WTC11 (cell line): Measurements from ENCODE around the gene ZNF516. TPM values are rescaled to one million over a fixed set of nuclear protein-coding genes. Genes with fewer than 3 reads are reported as not detected.

Experiments used
- ATAC-seq: fragments of 200-7000 bp; cut with Tn5 transposase; 2 replicates; pipeline ENCODE4 v1.10.0; 2021; ENCODE audit warnings: mild to moderate bottlenecking, moderate library complexity
- CTCF ChIA-PET: fragments of 300-600 bp; sonication (Branson Sonifier 250); formaldehyde crosslinking; loops from one replicate; lab custom pipeline; 2021; ENCODE audit warnings: antibody characterized with exemption; lab: Charles Lee
- POLR2A ChIA-PET: fragments of 350-600 bp; sonication (Branson Sonifier 250); formaldehyde crosslinking; loops from one replicate; lab custom pipeline; 2021; ENCODE audit warnings: antibody characterized with exemption; lab: Charles Lee
- DNase-seq: peaks from one replicate; pipeline ENCODE4 v3.0.0; 2021; ENCODE audit warnings: low spot score
- H3K27ac Mint-ChIP-seq: 2 replicates; pipeline ENCODE4 v1.8.0; 2021; ENCODE audit warnings: mixed read lengths
- H3K27me3 Mint-ChIP-seq: 2 replicates; pipeline ENCODE4 v1.8.0; 2021; ENCODE audit warnings: low read depth, mild to moderate bottlenecking, moderate library complexity, mixed read lengths
- H3K36me3 Mint-ChIP-seq: 2 replicates; pipeline ENCODE4 v1.8.0; 2021; ENCODE audit warnings: mixed read lengths
- H3K4me1 Mint-ChIP-seq: 2 replicates; pipeline ENCODE4 v1.8.0; 2022; ENCODE audit warnings: mixed read lengths
- H3K4me3 Mint-ChIP-seq: 2 replicates; pipeline ENCODE4 v1.8.0; 2021; ENCODE audit warnings: mild to moderate bottlenecking, moderate library complexity, mixed read lengths
- H3K9me3 Mint-ChIP-seq: 2 replicates; pipeline ENCODE4 v1.8.0; 2021; ENCODE audit warnings: mixed read lengths
- ELF4 ChIP-seq: sonication (generic); formaldehyde crosslinking; IDR thresholded peaks from 2 replicates; pipeline ENCODE4 v1.8.1; 2022; ENCODE audit warnings: low read depth, mild to moderate bottlenecking, moderate library complexity, missing genetic modification reagents
- ETV6 ChIP-seq: sonication (generic); formaldehyde crosslinking; IDR thresholded peaks from 2 replicates; pipeline ENCODE4 v1.8.1; 2022; ENCODE audit warnings: mild to moderate bottlenecking, missing genetic modification reagents
- FOXP1 ChIP-seq: sonication (generic); formaldehyde crosslinking; IDR thresholded peaks from 2 replicates; pipeline ENCODE4 v1.8.0; 2022; ENCODE audit warnings: missing genetic modification reagents, mild to moderate bottlenecking, moderate library complexity, borderline replicate concordance
- GABPB1 ChIP-seq: sonication (generic); formaldehyde crosslinking; IDR thresholded peaks from 2 replicates; pipeline ENCODE4 v1.8.1; 2023; ENCODE audit warnings: mild to moderate bottlenecking, missing genetic modification reagents
- GTF2I ChIP-seq: fragments of 250-450 bp; sonication (Bioruptor Pico); conservative IDR thresholded peaks from 2 replicates; pipeline ENCODE4 v1.4.0; 2021; ENCODE audit warnings: mild to moderate bottlenecking
- HMGA2 ChIP-seq: fragments of 250-450 bp; sonication (Bioruptor Pico); IDR thresholded peaks from 2 replicates; pipeline ENCODE4 v1.4.0; 2021; ENCODE audit warnings: mild to moderate bottlenecking, moderate library complexity
- JUN ChIP-seq: sonication (generic); formaldehyde crosslinking; IDR thresholded peaks from 2 replicates; pipeline ENCODE4 v1.8.0; 2023; ENCODE audit warnings: mild to moderate bottlenecking, missing genetic modification reagents
- NR1H2 ChIP-seq: sonication (generic); formaldehyde crosslinking; IDR thresholded peaks from 2 replicates; pipeline ENCODE4 v1.9.0; 2021; ENCODE audit warnings: mild to moderate bottlenecking, moderate library complexity, missing genetic modification reagents
- SMAD4 ChIP-seq: sonication (generic); formaldehyde crosslinking; IDR thresholded peaks from 2 replicates; pipeline ENCODE4 v1.8.0; 2022; ENCODE audit warnings: mild to moderate bottlenecking, missing genetic modification reagents
- TCF7 ChIP-seq: sonication (generic); formaldehyde crosslinking; IDR thresholded peaks from 2 replicates; pipeline ENCODE4 v1.8.0; 2022; ENCODE audit warnings: mild to moderate bottlenecking, low read depth, missing genetic modification reagents, moderate library complexity
- TP53 ChIP-seq: sonication (generic); formaldehyde crosslinking; IDR thresholded peaks from 2 replicates; pipeline ENCODE4 v1.8.1; 2023; ENCODE audit warnings: mild to moderate bottlenecking, missing genetic modification reagents
- ZBTB43 ChIP-seq: sonication (generic); formaldehyde crosslinking; IDR thresholded peaks from 2 replicates; pipeline ENCODE4 v1.8.1; 2023; ENCODE audit warnings: mild to moderate bottlenecking, missing genetic modification reagents
- ZMAT4 ChIP-seq: fragments of 250-450 bp; sonication (Bioruptor Pico); IDR thresholded peaks from 2 replicates; pipeline ENCODE4 v1.9.0; 2021; ENCODE audit warnings: mild to moderate bottlenecking
- ZNF232 ChIP-seq: sonication (generic); formaldehyde crosslinking; IDR thresholded peaks from 2 replicates; pipeline ENCODE4 v1.8.0; 2022; ENCODE audit warnings: mild to moderate bottlenecking, missing genetic modification reagents
- ZNF317 ChIP-seq: sonication (generic); formaldehyde crosslinking; IDR thresholded peaks from 2 replicates; pipeline ENCODE4 v1.8.1; 2023; ENCODE audit warnings: low read depth, mild to moderate bottlenecking, moderate library complexity, missing genetic modification reagents, borderline replicate concordance
- total RNA-seq: library from RNA; stranded (reverse); gene quantifications from 3 replicates; pipeline ENCODE4 v1.2.3, GENCODE V29; 2021
- TF ChIP-seq, protein P1 (sequence below): fragments of 200-600 bp; IDR thresholded peaks from 2 replicates; pipeline ENCODE4 v1.8.0; 2022; ENCODE audit warnings: antibody characterized with exemption
- TF ChIP-seq, protein P2 (sequence below): sonication (generic); formaldehyde crosslinking; IDR thresholded peaks from 2 replicates; pipeline ENCODE4 v1.8.1; 2022; ENCODE audit warnings: missing genetic modification reagents, borderline replicate concordance
- TF ChIP-seq, protein P3 (sequence below): sonication (generic); formaldehyde crosslinking; conservative IDR thresholded peaks from 2 replicates; pipeline ENCODE4 v1.8.1; 2023; ENCODE audit warnings: mild to moderate bottlenecking, low read depth, missing genetic modification reagents, moderate library complexity
- TF ChIP-seq, protein P4 (sequence below): sonication (generic); formaldehyde crosslinking; IDR thresholded peaks from 2 replicates; pipeline ENCODE4 v1.8.0; 2022; ENCODE audit warnings: mild to moderate bottlenecking, missing genetic modification reagents

Gene ZNF516
- total RNA-seq, 1 experiment from 2014 or later = 58.6 TPM

GRCh38 chr18:76441002-76441667 is 53.9 kb downstream of the ZNF516 start:
- ChIA-PET CTCF (no interaction called here), POLR2A (no interaction called here)
- peaks cover 17% of the 10 kb centered on the region for H3K4me1 Mint-ChIP-seq
- peaks cover 2% of the 10 kb centered on the region; the same call in 1 of the 2 replicates for H3K27me3 Mint-ChIP-seq
- ATAC-seq = no peak
- H3K9me3 Mint-ChIP-seq = no peaks in the 10 kb centered on the region
- H3K36me3 Mint-ChIP-seq = peaks cover 11% of the 10 kb centered on the region
- no peak overlapping the region for H3K4me3 Mint-ChIP-seq
- DNase-seq = no peak
- TF ChIP-seq, protein P1, sequence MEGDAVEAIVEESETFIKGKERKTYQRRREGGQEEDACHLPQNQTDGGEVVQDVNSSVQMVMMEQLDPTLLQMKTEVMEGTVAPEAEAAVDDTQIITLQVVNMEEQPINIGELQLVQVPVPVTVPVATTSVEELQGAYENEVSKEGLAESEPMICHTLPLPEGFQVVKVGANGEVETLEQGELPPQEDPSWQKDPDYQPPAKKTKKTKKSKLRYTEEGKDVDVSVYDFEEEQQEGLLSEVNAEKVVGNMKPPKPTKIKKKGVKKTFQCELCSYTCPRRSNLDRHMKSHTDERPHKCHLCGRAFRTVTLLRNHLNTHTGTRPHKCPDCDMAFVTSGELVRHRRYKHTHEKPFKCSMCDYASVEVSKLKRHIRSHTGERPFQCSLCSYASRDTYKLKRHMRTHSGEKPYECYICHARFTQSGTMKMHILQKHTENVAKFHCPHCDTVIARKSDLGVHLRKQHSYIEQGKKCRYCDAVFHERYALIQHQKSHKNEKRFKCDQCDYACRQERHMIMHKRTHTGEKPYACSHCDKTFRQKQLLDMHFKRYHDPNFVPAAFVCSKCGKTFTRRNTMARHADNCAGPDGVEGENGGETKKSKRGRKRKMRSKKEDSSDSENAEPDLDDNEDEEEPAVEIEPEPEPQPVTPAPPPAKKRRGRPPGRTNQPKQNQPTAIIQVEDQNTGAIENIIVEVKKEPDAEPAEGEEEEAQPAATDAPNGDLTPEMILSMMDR = no peak
- TF ChIP-seq ELF4 (CRISPR knock-in tag) (no peak), TCF7 (no peak), HMGA2 (CRISPR knock-in tag) (no peak), ZNF232 (CRISPR knock-in tag) (no peak), GABPB1 (no peak), TP53 (no peak), JUN (CRISPR knock-in tag) (no peak), ZMAT4 (no peak), ETV6 (CRISPR knock-in tag) (no peak), NR1H2 (CRISPR knock-in tag) (no peak), FOXP1 (no peak), GTF2I (CRISPR knock-in tag) (no peak), SMAD4 (CRISPR knock-in tag) (no peak), ZBTB43 (CRISPR knock-in tag) (no peak), ZNF317 (CRISPR knock-in tag) (no peak)
- TF ChIP-seq, protein P2, sequence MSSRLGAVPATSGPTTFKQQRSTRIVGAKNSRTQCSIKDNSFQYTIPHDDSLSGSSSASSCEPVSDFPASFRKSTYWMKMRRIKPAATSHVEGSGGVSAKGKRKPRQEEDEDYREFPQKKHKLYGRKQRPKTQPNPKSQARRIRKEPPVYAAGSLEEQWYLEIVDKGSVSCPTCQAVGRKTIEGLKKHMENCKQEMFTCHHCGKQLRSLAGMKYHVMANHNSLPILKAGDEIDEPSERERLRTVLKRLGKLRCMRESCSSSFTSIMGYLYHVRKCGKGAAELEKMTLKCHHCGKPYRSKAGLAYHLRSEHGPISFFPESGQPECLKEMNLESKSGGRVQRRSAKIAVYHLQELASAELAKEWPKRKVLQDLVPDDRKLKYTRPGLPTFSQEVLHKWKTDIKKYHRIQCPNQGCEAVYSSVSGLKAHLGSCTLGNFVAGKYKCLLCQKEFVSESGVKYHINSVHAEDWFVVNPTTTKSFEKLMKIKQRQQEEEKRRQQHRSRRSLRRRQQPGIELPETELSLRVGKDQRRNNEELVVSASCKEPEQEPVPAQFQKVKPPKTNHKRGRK = no peak
- TF ChIP-seq, protein P3, sequence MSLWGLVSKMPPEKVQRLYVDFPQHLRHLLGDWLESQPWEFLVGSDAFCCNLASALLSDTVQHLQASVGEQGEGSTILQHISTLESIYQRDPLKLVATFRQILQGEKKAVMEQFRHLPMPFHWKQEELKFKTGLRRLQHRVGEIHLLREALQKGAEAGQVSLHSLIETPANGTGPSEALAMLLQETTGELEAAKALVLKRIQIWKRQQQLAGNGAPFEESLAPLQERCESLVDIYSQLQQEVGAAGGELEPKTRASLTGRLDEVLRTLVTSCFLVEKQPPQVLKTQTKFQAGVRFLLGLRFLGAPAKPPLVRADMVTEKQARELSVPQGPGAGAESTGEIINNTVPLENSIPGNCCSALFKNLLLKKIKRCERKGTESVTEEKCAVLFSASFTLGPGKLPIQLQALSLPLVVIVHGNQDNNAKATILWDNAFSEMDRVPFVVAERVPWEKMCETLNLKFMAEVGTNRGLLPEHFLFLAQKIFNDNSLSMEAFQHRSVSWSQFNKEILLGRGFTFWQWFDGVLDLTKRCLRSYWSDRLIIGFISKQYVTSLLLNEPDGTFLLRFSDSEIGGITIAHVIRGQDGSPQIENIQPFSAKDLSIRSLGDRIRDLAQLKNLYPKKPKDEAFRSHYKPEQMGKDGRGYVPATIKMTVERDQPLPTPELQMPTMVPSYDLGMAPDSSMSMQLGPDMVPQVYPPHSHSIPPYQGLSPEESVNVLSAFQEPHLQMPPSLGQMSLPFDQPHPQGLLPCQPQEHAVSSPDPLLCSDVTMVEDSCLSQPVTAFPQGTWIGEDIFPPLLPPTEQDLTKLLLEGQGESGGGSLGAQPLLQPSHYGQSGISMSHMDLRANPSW (CRISPR knock-in tag) = no peak
- TF ChIP-seq, protein P4, sequence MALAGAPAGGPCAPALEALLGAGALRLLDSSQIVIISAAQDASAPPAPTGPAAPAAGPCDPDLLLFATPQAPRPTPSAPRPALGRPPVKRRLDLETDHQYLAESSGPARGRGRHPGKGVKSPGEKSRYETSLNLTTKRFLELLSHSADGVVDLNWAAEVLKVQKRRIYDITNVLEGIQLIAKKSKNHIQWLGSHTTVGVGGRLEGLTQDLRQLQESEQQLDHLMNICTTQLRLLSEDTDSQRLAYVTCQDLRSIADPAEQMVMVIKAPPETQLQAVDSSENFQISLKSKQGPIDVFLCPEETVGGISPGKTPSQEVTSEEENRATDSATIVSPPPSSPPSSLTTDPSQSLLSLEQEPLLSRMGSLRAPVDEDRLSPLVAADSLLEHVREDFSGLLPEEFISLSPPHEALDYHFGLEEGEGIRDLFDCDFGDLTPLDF = no peak
- H3K27ac Mint-ChIP-seq = no peak overlapping the region
